Skeletal muscle satellite cell (primary cell): Measurements from ENCODE around the gene ABCG2.
"Not testable (repeated sequence)": the region's sequence is repeated elsewhere in the genome, so short reads cannot be mapped to it uniquely, and the experiment has no call there.

Source experiments
- H3K27me3 ChIP-seq: 2 replicates; pipeline ENCODE4 v1.7.0; 2013; ENCODE audit warnings: low read length; ENCODE audit not compliant: control insufficient read depth, insufficient read depth
- H3K36me3 ChIP-seq: 2 replicates; pipeline ENCODE4 v1.7.0; 2013; ENCODE audit warnings: mild to moderate bottlenecking, control low read depth, low read length; ENCODE audit not compliant: insufficient read depth
- H3K4me1 ChIP-seq: 2 replicates; pipeline ENCODE4 v1.7.0; 2013; ENCODE audit warnings: low read length; ENCODE audit not compliant: control insufficient read depth, insufficient read depth
- H3K4me2 ChIP-seq: 2 replicates; pipeline ENCODE4 v1.7.0; 2013; ENCODE audit warnings: mild to moderate bottlenecking, low read length
- H3K4me3 ChIP-seq: 2 replicates; pipeline ENCODE4 v1.7.0; 2013; ENCODE audit warnings: low read length
- H3K9ac ChIP-seq: 2 replicates; pipeline ENCODE4 v1.7.0; 2013; ENCODE audit warnings: mild to moderate bottlenecking, low read depth, low read length, moderate library complexity
- H3K9me3 ChIP-seq: replicated peaks from 2 replicates; pipeline ENCODE4 v1.7.0; 2013; ENCODE audit warnings: mild to moderate bottlenecking, control low read depth, low read length

Gene ABCG2

DNA sequence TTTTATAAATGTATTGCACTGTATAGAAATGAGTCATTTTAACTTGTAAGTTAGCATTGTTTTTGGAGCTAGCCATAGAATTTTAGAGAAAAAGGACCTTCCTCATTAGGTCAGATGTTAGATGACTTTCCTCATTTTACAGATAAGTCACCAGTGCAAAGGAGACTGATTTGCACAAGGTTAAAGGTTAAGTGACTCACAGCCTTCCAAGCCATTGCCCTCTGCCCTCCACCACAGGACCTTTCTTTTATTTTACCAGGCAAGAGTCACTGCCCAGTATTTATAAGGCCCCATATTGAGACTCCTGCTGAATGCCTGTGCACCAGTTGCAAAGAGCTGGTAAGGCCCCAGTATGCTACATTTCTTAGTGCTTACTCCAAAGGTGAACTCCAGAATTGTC is 4.2 kb upstream of the ABCG2 start:
- H3K4me3 ChIP-seq, result no peak overlapping the region
- no peak overlapping the region for H3K4me2 ChIP-seq
- no peak overlapping the region for H3K9ac ChIP-seq
- H3K27me3 ChIP-seq, result peaks cover 4% of the 10 kb centered on the region
- H3K36me3 ChIP-seq, result no peaks in the 10 kb centered on the region
- peaks cover 7% of the 10 kb centered on the region for H3K4me1 ChIP-seq
- H3K9me3 ChIP-seq, result no peaks in the 10 kb centered on the region

DNA sequence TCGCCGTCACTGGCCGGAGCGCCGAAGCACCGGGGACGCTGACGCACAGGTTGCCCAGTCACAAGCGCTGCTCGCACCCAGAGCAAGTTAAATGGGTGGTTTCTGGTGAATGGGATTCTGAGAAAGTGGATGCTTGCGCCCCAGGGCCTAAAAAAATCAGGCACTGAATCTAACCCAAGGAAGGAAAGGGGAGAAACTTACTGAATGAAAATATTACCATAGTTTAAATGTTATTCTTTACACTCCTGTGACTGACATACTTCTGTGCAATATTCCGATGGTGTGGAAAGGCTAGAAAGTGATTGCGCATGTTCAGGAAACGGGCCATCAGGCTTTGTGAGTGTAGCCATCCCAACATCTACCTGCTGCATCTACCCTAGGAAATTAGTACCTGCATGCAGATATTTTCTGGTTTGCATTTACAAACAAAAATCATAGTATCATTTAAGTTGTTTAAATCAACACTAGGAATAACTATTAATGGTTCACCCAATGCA is 838 bp upstream of the ABCG2 start:
- H3K4me3 ChIP-seq, result peak overlapping the region; percentile 73
- peaks cover 7% of the 10 kb centered on the region for H3K4me1 ChIP-seq
- peak overlapping the region; percentile 94 for H3K4me2 ChIP-seq
- H3K9me3 ChIP-seq, result no peaks in the 10 kb centered on the region
- H3K36me3 ChIP-seq, result no peaks in the 10 kb centered on the region
- H3K9ac ChIP-seq, result peak overlapping the region; percentile 53
- H3K27me3 ChIP-seq, result peaks cover 4% of the 10 kb centered on the region

DNA sequence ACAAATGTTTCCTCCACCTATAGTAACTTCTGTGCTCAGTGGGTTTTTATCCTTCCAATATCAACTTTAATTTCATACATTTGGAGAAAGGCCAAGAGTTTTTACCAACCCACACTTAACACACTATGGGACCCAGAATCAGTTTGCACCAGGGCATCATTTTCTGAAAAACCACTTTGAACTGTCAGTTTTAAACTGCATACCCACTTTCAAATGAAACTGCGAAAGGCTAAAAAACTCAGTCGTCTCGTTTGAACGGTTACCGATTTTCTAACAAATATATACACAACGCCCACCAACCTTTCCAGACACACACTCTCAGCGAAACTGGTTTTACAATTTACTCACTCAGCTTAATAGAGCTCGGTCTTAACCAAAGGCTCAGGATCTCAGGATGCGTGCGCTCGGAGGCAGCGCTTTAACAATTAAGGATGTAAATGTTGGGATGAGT is 376 bp downstream of the ABCG2 start:
- Histone ChIP-seq H3K9ac (peak overlapping the region; percentile 53), H3K4me1 (peaks cover 7% of the 10 kb centered on the region), H3K27me3 (peaks cover 4% of the 10 kb centered on the region), H3K4me3 (peak overlapping the region; percentile 73), H3K36me3 (no peaks in the 10 kb centered on the region), H3K9me3 (no peaks in the 10 kb centered on the region), H3K4me2 (peak overlapping the region; percentile 94)

DNA sequence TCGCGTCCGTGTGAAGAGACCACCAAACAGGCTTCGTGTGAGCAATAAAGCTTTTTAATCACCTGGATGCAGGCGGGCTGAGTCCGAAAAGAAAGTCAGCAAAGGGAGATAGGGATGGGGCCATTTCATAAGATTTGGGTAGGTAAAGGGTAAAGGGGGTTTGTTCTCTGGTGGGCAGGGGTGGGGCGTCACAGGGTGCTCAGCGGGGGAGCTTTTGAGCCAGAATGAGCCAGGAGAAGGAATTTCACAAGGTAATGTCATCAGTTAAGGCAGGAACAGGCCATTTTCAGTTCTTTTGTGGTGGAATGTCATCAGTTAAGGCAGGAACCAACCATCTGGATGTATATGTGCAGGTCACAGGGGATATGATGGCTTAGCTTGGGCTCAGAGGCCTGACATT is 6.1 kb downstream of the ABCG2 start:
- H3K4me1 ChIP-seq, H3K36me3 ChIP-seq, H3K4me3 ChIP-seq, H3K27me3 ChIP-seq, H3K9me3 ChIP-seq, H3K9ac ChIP-seq, H3K4me2 ChIP-seq: not testable (repeated sequence)

DNA sequence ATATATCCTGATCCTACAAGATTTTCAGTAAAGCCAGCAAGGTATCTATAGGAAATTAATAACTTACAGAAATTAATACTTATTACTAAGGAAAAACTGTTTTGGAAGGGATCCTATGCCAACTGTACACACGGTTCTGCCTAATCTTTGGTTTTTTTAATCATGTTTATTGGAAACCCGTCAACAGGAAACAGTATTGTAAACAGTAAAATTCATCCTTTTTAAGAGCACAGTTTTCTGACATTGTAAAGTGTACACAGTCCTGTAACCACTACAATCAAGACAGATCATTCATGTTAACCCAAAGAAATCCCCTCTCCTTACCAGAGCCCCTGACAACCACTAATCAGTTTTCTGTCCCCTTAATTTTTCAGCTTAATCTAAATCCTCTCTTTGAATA is 9.9 kb downstream of the ABCG2 start:
- peaks cover under 1% of the 10 kb centered on the region for H3K4me1 ChIP-seq
- no peak overlapping the region for H3K4me3 ChIP-seq
- H3K27me3 ChIP-seq, result peaks cover 9% of the 10 kb centered on the region
- no peaks in the 10 kb centered on the region for H3K36me3 ChIP-seq
- H3K9me3 ChIP-seq, result no peaks in the 10 kb centered on the region
- H3K4me2 ChIP-seq, result no peak overlapping the region
- H3K9ac ChIP-seq, result no peak overlapping the region

DNA sequence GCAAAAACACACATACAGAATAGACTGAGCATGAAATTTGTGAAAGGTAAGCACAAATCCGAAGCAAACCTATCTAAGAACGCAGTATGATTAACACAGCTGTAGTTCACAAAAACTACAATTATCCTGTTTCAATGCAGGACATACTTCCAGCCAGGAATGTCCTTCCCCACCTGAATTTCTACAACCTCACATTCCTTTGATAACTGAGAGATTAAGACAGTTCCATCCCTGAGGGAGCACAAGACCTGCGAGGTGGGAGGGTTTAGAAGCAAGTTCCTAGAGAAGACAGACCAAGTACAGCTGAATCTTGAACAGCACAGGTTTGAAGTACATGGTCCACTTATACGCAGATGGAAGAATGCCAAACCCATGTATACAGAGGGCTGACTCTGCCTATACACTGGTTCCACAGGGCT is 10.6 kb downstream of the ABCG2 start:
- H3K4me2 ChIP-seq, result no peak overlapping the region
- H3K36me3 ChIP-seq, result no peaks in the 10 kb centered on the region
- no peak overlapping the region for H3K9ac ChIP-seq
- H3K9me3 ChIP-seq, result no peaks in the 10 kb centered on the region
- peaks cover 9% of the 10 kb centered on the region for H3K27me3 ChIP-seq
- peaks cover 7% of the 10 kb centered on the region for H3K4me1 ChIP-seq
- H3K4me3 ChIP-seq, result no peak overlapping the region

DNA sequence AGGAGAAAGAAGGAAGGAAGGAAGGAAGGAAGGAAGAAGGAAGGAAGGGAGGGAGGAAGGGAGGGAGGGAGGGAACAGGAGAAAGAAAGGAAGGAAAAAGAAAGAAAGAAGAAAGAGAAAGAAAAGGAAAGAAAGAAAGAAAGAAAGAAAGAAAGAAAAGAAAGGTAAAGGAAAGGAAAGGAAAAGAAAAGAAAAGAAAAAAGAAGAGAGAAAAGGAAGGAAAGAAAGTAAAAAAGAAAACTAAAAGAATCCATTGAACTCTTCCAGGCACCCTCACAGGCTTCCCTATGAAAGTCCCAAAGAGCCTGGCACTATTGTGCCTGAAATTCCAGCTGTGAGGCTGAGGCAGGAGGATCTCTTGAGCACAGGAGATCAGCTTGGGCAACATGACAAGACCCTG is 11.5 kb downstream of the ABCG2 start:
- peaks cover 9% of the 10 kb centered on the region for H3K27me3 ChIP-seq
- H3K9me3 ChIP-seq, result no peaks in the 10 kb centered on the region
- H3K4me2 ChIP-seq, result no peak overlapping the region
- H3K4me3 ChIP-seq, result no peak overlapping the region
- no peak overlapping the region for H3K9ac ChIP-seq
- H3K4me1 ChIP-seq, result peaks cover 7% of the 10 kb centered on the region
- H3K36me3 ChIP-seq, result no peaks in the 10 kb centered on the region

DNA sequence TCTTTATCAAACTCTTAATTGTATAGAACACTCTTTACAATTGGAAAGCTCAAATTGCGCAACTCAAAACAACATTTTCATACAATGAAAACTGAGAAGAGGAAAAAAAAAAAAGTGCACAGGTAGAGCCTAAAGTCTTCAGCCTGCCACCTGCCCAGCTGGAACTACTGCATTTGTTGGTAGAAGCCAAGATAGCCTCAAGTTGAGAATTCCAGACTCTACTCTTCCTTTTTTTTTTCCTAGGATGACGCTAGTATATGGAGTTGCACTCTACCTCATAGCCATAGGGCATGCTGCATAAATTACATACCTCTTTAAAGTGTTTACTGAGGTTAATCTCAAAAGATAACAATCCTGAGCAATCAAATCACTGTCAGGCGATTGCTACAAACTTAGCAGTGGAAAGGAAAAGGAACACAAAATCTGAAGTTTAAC is 13.6 kb downstream of the ABCG2 start:
- Histone ChIP-seq H3K27me3 (peaks cover 9% of the 10 kb centered on the region), H3K4me2 (no peak overlapping the region), H3K9ac (no peak overlapping the region), H3K4me3 (no peak overlapping the region), H3K9me3 (no peaks in the 10 kb centered on the region), H3K36me3 (no peaks in the 10 kb centered on the region), H3K4me1 (peaks cover 7% of the 10 kb centered on the region)

DNA sequence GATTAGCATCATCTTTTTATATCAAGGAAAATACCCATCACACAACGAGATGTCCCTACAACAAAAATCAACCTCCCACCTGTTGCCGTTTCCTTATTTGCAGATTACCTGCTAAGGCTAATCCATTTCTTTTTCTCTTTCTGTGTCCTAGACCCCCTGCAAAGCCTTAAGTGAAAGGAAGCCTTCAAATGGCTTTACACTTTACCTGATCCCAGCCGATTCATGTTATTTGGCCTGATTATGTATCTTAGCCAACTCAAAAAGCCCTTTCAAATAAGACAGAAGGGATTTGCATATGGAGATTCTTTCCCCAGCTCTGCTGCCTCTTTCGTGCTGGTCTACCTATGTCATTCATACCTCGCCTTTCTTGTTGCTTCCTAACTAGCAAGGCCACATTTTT is 14.4 kb downstream of the ABCG2 start:
- no peak overlapping the region for H3K9ac ChIP-seq
- H3K4me3 ChIP-seq, result no peak overlapping the region
- no peaks in the 10 kb centered on the region for H3K9me3 ChIP-seq
- peaks cover 7% of the 10 kb centered on the region for H3K4me1 ChIP-seq
- peaks cover 9% of the 10 kb centered on the region for H3K27me3 ChIP-seq
- no peaks in the 10 kb centered on the region for H3K36me3 ChIP-seq
- H3K4me2 ChIP-seq, result no peak overlapping the region

DNA sequence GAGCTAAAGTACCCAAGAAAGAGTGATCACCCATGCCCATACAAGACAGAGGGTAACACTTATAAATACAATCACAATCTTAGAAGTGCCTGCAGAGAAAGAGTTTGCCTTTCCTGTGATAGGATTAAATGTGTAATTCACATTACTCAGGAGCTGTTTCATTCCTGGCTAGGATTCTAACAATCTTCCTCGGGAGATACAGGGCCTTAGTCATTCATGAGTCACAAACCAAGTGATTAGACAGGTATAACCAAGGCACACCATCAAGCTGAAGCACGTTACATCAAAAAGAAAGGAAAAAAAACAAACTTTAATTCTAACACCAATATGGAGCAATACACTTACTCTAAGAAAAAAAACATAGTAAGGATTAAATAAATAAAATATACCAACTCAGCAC is 14.9 kb downstream of the ABCG2 start:
- Histone ChIP-seq H3K9me3 (no peaks in the 10 kb centered on the region), H3K4me1 (peaks cover 7% of the 10 kb centered on the region), H3K27me3 (peaks cover 8% of the 10 kb centered on the region), H3K9ac (no peak overlapping the region), H3K36me3 (no peaks in the 10 kb centered on the region), H3K4me3 (no peak overlapping the region), H3K4me2 (no peak overlapping the region)

DNA sequence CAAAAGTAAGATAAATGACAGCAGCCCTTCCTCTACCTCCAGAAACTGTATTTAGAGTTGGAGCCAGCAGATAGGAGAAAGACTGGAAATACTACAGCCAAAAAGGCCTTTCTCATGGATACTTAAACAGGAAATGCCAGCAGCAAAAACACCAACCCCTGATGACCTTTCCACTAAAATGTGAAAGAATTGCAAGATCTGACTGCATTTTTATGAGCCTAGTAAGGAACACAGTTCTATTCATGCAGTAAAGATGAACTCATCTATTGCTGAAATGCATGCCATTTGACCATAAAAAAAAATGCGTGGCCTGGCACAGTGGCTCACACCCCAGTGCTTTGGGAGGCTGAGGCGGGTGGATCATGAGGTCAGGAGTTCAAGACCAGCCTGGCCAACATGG is 19.9 kb downstream of the ABCG2 start:
- Histone ChIP-seq H3K27me3 (no peaks in the 10 kb centered on the region), H3K36me3 (no peaks in the 10 kb centered on the region), H3K9ac (peak overlapping the region; percentile 25), H3K4me1 (peaks cover 19% of the 10 kb centered on the region), H3K4me3 (no peak overlapping the region), H3K9me3 (no peaks in the 10 kb centered on the region), H3K4me2 (peak overlapping the region; percentile 16)

DNA sequence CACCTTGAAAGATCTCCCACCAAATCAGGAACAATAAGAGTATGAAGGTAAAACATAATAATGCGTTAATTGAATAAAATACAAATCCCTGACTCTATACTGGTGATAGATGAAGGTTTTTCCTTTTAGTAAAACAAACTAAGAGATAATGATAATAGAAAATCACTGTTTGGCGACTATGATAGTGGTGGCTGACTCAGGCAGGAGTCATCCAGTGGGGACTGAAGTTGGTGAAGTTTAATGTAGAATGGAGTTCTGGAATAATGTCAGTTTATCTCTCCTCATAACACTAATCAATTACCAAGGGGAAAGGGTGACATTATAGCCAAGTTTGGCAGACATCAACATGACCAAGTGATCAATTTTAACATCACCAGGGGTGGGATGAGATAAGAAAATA is 21.3 kb downstream of the ABCG2 start:
- Histone ChIP-seq H3K27me3 (no peaks in the 10 kb centered on the region), H3K36me3 (no peaks in the 10 kb centered on the region), H3K4me1 (peaks cover 13% of the 10 kb centered on the region), H3K9me3 (no peaks in the 10 kb centered on the region), H3K4me3 (no peak overlapping the region), H3K9ac (no peak overlapping the region), H3K4me2 (peak overlapping the region; percentile 2)
